PC-3 (cell line): ENCODE results near the gene PCDHGB3. TPM values are rescaled to one million over a fixed set of nuclear protein-coding genes. Genes with fewer than 3 reads are reported as not detected.

Experiments used
- ATAC-seq: fragments of 200-7000 bp; cut with Tn5 transposase; 2 replicates; pipeline ENCODE4 v1.9.1; 2020; ENCODE audit warnings: mild to moderate bottlenecking, moderate library complexity
- BruUV-seq: library from RNA; stranded (reverse); fragments of 400-500 nt; replicated peaks from 2 replicates; lab custom pipeline; 2021; lab: Mats Ljungman, UMichigan
- CTCF ChIA-PET: fragments of 300-600 bp; sonication (Branson Sonifier 250); formaldehyde crosslinking; loops from one replicate; lab custom pipeline; 2022; ENCODE audit warnings: antibody characterized with exemption; lab: Charles Lee
- POLR2A ChIA-PET: fragments of 300-600 bp; sonication (Branson Sonifier 250); formaldehyde crosslinking; loops from one replicate; lab custom pipeline; 2022; ENCODE audit warnings: antibody characterized with exemption; ENCODE audit not compliant: unreplicated experiment; lab: Charles Lee
- DNase-seq: peaks from one replicate; pipeline ENCODE4 v3.0.0-alpha.2; 2015
- H2AFZ ChIP-seq: fragments of 300-600 bp; sonication (generic); 2 replicates; pipeline ENCODE4 v1.6.0; 2016; ENCODE audit warnings: antibody characterized with exemption, low read length
- H3F3A ChIP-seq: fragments of 300-600 bp; sonication (generic); one replicate; pipeline ENCODE4 v1.6.0; 2017; ENCODE audit warnings: antibody characterized with exemption, low read length, control low read depth, mild to moderate bottlenecking; ENCODE audit not compliant: unreplicated experiment
- H3K27ac ChIP-seq: fragments of 300-600 bp; sonication (generic); 2 replicates; pipeline ENCODE4 v1.5.1; 2016; ENCODE audit warnings: mild to moderate bottlenecking, low read length
- H3K27me3 ChIP-seq: fragments of 300-600 bp; sonication (generic); 2 replicates; pipeline ENCODE4 v1.6.1; 2016; ENCODE audit warnings: low read length, mixed read lengths
- H3K36me3 ChIP-seq: fragments of 300-600 bp; sonication (generic); 2 replicates; pipeline ENCODE4 v1.6.1; 2016; ENCODE audit warnings: low read depth, mixed run types, low read length, mixed read lengths
- H3K4me1 ChIP-seq: fragments of 300-600 bp; sonication (generic); 2 replicates; pipeline ENCODE4 v1.5.1; 2016; ENCODE audit warnings: low read length; ENCODE audit not compliant: insufficient read depth
- H3K4me2 ChIP-seq: fragments of 300-600 bp; sonication (generic); 2 replicates; pipeline ENCODE4 v1.6.0; 2016; ENCODE audit warnings: low read length
- H3K4me3 ChIP-seq: fragments of 300-600 bp; sonication (generic); 2 replicates; pipeline ENCODE4 v1.5.1; 2016; ENCODE audit warnings: mild to moderate bottlenecking, low read length, mixed read lengths
- H3K79me2 ChIP-seq: fragments of 300-600 bp; sonication (generic); 2 replicates; pipeline ENCODE4 v1.6.1; 2017; ENCODE audit warnings: low read length, mixed read lengths
- H3K9ac ChIP-seq: fragments of 300-600 bp; sonication (generic); 2 replicates; pipeline ENCODE4 v1.6.0; 2016; ENCODE audit warnings: mild to moderate bottlenecking, low read length
- H3K9me2 ChIP-seq: fragments of 300-600 bp; sonication (generic); replicated peaks from 2 replicates; pipeline ENCODE4 v1.6.1; 2016; ENCODE audit warnings: mixed run types, low read length, mixed read lengths
- H3K9me3 ChIP-seq: fragments of 300-600 bp; sonication (generic); 2 replicates; pipeline ENCODE4 v1.6.1; 2016; ENCODE audit warnings: low read length, mixed read lengths
- H4K20me1 ChIP-seq: fragments of 300-600 bp; sonication (generic); 2 replicates; pipeline ENCODE4 v1.6.1; 2016; ENCODE audit warnings: low read length, mixed read lengths
- EZH2 ChIP-seq: fragments of 300-600 bp; sonication (generic); IDR thresholded peaks from one replicate; pipeline ENCODE4 v1.6.1; 2017; ENCODE audit warnings: antibody characterized with exemption, mild to moderate bottlenecking, low read length; ENCODE audit not compliant: unreplicated experiment
- EZH2phosphoT487 ChIP-seq: fragments of 300-600 bp; sonication (generic); IDR thresholded peaks from 2 replicates; pipeline ENCODE4 v1.6.1; 2018; ENCODE audit warnings: mild to moderate bottlenecking, antibody characterized with exemption, low read length, borderline replicate concordance
- intact Hi-C: fragments of 100-400 bp; cut with micrococcal nuclease; formaldehyde crosslinking; loops from 2 replicates; pipeline ENCODE4 v1.9.0; 2023
- total RNA-seq: library from RNA; depleted of rRNA; stranded (reverse); fragments of >200 nt; gene quantifications from 2 replicates; pipeline ENCODE4 v1.2.3, GENCODE V29; 2014
- TF ChIP-seq, protein P1 (sequence below): fragments of 300-600 bp; sonication (generic); conservative IDR thresholded peaks from 2 replicates; pipeline ENCODE4 v1.5.1; 2017; ENCODE audit warnings: antibody characterized with exemption, low read depth, mild to moderate bottlenecking, low read length

Gene PCDHGB3
- total RNA-seq, 1 experiment from 2014 or later: 1.3 TPM

DNA sequence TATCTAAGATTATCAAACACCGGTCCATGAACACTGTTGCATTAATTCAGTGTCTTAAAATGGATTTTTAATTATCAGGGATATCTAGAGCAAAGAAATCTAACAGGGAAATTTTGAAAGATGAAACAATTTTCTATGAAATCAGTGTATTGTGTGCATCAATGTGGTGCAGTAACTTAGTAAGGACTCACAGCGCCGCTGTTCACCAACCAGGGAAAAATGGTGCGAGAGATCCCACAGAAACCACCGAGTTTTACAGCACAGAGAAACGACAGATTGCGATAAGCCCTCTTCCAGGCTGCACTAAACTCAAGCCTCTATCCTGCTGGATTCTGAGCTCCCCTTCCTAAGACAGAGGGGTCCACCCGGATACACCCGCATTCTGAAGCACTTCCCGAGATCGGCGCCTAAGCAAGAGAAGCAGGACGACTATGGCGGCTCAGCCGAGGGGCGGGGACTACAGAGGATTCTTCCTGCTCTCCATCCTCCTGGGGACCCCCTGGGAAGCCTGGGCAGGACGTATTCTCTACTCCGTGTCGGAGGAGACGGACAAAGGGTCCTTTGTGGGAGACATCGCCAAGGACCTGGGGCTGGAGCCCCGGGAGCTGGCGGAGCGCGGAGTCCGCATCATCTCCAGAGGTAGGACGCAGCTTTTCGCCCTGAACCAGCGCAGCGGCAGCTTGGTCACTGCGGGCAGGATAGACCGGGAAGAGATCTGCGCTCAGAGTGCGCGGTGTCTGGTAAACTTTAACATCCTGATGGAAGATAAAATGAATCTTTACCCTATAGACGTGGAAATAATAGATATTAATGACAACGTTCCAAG lies 12.6 kb downstream of the PCDHGB3 start, which contains the start of gene PCDHGA7:
Gene PCDHGA7, plus strand, starts transcription at position 274 of the 826 bp plus-strand sequence. Its CDS starts 158 bp downstream, at position 432.
- Histone ChIP-seq H3K9ac (no peak within 1 kb of the TSS), H3K9me2 (no peaks in the 10 kb centered on the region), H3K4me2 (no peak within 1 kb of the TSS), H2AFZ (no peak within 1 kb of the TSS), H3K27ac (no peak within 1 kb of the TSS), H4K20me1 (no peaks in the 10 kb centered on the region), H3F3A (no peaks in the 10 kb centered on the region), H3K4me1 (no peaks in the 10 kb centered on the region), H3K79me2 (no peaks in the 10 kb centered on the region), H3K36me3 (no peaks in the 10 kb centered on the region), H3K4me3 (no peak within 1 kb of the TSS), H3K9me3 (0 out of 2 replicates have a peak, but pooled peaks cover 3% of the 10 kb centered on the region), H3K27me3 (no peaks in the 10 kb centered on the region)
- TF ChIP-seq, protein P1, sequence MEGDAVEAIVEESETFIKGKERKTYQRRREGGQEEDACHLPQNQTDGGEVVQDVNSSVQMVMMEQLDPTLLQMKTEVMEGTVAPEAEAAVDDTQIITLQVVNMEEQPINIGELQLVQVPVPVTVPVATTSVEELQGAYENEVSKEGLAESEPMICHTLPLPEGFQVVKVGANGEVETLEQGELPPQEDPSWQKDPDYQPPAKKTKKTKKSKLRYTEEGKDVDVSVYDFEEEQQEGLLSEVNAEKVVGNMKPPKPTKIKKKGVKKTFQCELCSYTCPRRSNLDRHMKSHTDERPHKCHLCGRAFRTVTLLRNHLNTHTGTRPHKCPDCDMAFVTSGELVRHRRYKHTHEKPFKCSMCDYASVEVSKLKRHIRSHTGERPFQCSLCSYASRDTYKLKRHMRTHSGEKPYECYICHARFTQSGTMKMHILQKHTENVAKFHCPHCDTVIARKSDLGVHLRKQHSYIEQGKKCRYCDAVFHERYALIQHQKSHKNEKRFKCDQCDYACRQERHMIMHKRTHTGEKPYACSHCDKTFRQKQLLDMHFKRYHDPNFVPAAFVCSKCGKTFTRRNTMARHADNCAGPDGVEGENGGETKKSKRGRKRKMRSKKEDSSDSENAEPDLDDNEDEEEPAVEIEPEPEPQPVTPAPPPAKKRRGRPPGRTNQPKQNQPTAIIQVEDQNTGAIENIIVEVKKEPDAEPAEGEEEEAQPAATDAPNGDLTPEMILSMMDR: no peak
- no peak for TF ChIP-seq EZH2
- no peak for TF ChIP-seq EZH2phosphoT487
- intact Hi-C loops: no loop called here
- CTCF ChIA-PET: no interaction called here
- POLR2A ChIA-PET: no interaction called here
- ATAC-seq (no peak), DNase-seq (no peak)
- BruUV-seq: no TSS peak

DNA sequence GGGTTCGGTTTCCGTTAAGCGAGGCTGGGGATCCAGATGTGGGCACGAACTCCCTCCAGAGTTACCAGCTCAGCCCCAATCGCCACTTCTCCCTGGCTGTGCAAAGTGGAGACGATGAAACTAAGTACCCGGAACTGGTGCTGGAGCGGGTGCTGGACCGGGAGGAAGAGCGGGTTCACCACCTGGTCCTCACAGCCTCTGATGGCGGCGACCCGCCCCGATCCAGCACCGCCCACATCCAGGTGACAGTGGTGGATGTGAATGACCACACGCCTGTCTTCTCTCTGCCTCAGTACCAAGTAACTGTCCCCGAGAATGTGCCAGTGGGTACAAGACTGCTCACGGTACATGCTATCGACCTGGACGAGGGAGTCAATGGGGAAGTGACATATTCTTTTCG lies 13.3 kb downstream of the PCDHGB3 start:
- ChIA-PET POLR2A (no interaction called here), CTCF (no interaction called here)
- H3K4me2 ChIP-seq: no peak overlapping the region
- no peaks in the 10 kb centered on the region for H4K20me1 ChIP-seq
- TF ChIP-seq, protein P1: no peak
- TF ChIP-seq EZH2: no peak
- no peak for TF ChIP-seq EZH2phosphoT487
- 0 out of 2 replicates have a peak, but pooled peaks cover 4% of the 10 kb centered on the region for H3K9me3 ChIP-seq
- DNase-seq (no peak), ATAC-seq (no peak)
- no peak overlapping the region for H3K27ac ChIP-seq
- H3K4me3 ChIP-seq: no peak overlapping the region
- no peaks in the 10 kb centered on the region for H3K9me2 ChIP-seq
- no peaks in the 10 kb centered on the region for H3K79me2 ChIP-seq
- H3K9ac ChIP-seq: no peak overlapping the region
- intact Hi-C loops: no loop called here
- no TSS peak for BruUV-seq
- H3K4me1 ChIP-seq: no peaks in the 10 kb centered on the region
- H3K27me3 ChIP-seq: no peaks in the 10 kb centered on the region
- no peaks in the 10 kb centered on the region for H3K36me3 ChIP-seq
- no peaks in the 10 kb centered on the region for H3F3A ChIP-seq
- H2AFZ ChIP-seq: no peak overlapping the region
